Measurements from ENCODE around the gene VSIG4.

VSIG4 gene

GRCh38 chrX:65994519-65995506 lies 45.1 kb downstream of the VSIG4 start:
- TF ChIP-seq CTCF (IDR thresholded peaks at IDR 0.05; ENCODE audit: insufficient read depth, missing control alignments) = no peak
- FAIRE-seq (no peak), DNase-seq (ENCODE audit: insufficient read length, low spot score) (no peak)

GRCh38 chrX:65993915-65994460 lies 45.9 kb downstream of the VSIG4 start:
- DNase-seq (ENCODE audit: insufficient read length, low spot score) = no peak
- no peak for FAIRE-seq
- no peak for TF ChIP-seq CTCF (IDR thresholded peaks at IDR 0.05; ENCODE audit: insufficient read depth, missing control alignments)

- no peak for FAIRE-seq
These were observed 46.5 kb downstream of the VSIG4 start for GRCh38 chrX:65993332-65993731.

GRCh38 chrX:65990702-65991101 lies 49.2 kb downstream of the VSIG4 start:
- TF ChIP-seq CTCF (IDR thresholded peaks at IDR 0.05; ENCODE audit: insufficient read depth, missing control alignments) = no peak
- DNase-seq (ENCODE audit: insufficient read length, low spot score) = no peak
- no peak for FAIRE-seq

More at GRCh38 chrX:65993332-65993731, 46.5 kb downstream of the VSIG4 start:
- DNase-seq (ENCODE audit: insufficient read length, low spot score) = no peak
- no peak for TF ChIP-seq CTCF (IDR thresholded peaks at IDR 0.05; ENCODE audit: insufficient read depth, missing control alignments)

GRCh38 chrX:65987811-65988210 lies 52.1 kb downstream of the VSIG4 start:
- DNase-seq (ENCODE audit: insufficient read length, low spot score) (no peak), FAIRE-seq (no peak)
- no peak for TF ChIP-seq CTCF (IDR thresholded peaks at IDR 0.05; ENCODE audit: insufficient read depth, missing control alignments)

- TF ChIP-seq CTCF (IDR thresholded peaks at IDR 0.05; ENCODE audit: insufficient read depth, missing control alignments) = no peak
- FAIRE-seq (no peak), DNase-seq (ENCODE audit: insufficient read length, low spot score) (no peak)
These were observed 53.8 kb downstream of the VSIG4 start for GRCh38 chrX:65985922-65986588.

Data from D721Med (cell line).